ENCODE results near the gene FAR2.
"Not testable (repeated sequence)": the region's sequence is repeated elsewhere in the genome, so short reads cannot be mapped to it uniquely, and the experiment has no call there.

Gene FAR2

DNA sequence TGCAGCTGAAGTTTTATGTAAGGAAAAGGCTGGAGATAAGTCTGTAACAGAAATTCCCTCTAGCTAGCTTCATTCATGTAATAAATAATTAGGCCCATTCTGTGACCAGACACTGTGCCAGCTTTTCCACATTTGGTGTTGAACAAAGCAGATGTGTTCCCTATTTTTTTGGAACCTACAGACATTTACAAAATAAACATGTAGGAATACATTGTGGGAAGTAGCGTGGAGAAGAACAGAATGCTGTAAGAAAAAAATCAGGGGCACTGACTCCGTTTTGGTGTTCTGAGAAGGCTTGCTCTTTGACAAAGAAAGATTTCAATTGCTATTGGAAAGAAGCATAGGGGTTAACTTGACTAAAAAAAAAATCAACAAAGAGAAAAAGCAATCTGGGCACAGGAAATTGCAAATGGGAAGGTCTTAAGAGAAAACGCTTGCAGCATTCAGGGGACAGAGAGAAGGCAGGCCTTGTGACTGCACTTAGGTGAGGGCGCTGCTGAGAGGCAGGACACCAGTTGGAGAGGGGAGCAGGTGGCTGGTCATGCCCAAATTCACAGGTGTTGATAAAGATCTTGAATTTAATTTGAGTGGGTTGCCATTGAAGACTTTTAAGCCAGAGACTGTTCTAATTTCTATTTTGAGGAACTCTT is 4.0 kb downstream of the FAR2 start:
- DNase-seq = no peak

DNA sequence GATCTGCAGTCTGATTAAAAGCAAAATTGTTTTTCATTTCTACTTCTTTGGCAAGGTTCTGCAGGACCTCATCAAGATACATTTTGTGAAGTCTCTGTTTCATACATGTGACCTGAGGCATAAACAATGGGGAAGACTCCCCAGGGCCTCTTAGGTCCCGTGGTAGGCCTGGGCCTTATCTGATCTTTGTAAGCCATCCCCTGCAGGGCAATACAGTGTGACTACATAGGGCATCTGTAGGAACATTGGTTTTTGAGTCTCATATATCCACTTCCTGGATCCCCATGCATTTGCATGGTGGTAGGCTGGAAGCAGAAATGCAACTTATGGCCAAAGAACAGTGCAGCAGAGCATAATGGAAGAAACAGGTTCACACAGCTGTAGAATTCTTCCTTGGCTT is 6.0 kb downstream of the FAR2 start:
- DNase-seq = no peak

GRCh38 chr12:29157486-29157946 is 8.4 kb downstream of the FAR2 start:
- DNase-seq = no peak

GRCh38 chr12:29158115-29158763 is 9.2 kb downstream of the FAR2 start:
- DNase-seq = peak in 2 of 56 donors; percentile 7 to 25

DNA sequence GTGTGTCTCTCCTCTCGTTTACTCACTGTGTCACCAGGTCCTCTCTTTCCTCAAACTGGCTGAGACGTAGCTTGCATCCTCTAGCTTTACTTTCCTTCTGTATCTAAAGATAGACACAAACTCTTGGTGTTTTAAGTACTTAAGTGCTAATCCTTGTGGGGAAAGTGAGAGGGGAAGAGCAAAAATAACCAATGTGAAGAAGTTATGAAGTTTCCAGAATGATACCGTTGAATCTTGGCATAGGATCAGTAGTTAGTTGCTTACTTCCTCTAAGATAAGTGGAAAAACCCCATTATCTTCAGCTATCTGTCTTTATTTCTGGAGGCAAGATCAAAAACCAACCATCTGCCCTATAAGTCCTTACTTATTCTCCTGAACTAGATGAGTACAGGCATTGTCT is 10.6 kb downstream of the FAR2 start:
- no peak for DNase-seq

- DNase-seq = no peak
Observed at GRCh38 chr12:29160230-29160629, 11.2 kb downstream of the FAR2 start.

GRCh38 chr12:29163146-29163545 is 14.1 kb downstream of the FAR2 start:
- no peak for DNase-seq

- no peak for DNase-seq
Observed at GRCh38 chr12:29164477-29165393, 15.7 kb downstream of the FAR2 start.

DNA sequence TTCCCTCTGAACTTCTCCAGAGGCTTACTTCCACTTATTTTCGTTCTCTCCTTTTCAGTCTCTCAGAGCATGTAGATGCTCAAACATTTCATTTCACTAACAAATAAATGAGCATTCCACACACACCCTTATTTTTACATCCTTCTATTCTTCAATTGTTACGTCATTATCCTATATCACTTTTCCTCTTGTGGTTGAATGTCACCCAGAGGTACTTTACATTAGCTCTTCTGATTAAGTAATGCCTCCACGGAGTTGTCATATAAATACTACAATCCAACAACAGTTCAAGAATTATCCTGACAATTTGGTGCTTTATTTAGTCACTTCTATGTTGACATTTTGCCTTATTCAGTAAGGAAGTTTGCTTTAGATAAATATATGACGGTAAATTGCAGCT is 18.4 kb downstream of the FAR2 start:
- no peak for DNase-seq

- DNase-seq = no peak
Observed at GRCh38 chr12:29167988-29168387, 18.9 kb downstream of the FAR2 start.

DNA sequence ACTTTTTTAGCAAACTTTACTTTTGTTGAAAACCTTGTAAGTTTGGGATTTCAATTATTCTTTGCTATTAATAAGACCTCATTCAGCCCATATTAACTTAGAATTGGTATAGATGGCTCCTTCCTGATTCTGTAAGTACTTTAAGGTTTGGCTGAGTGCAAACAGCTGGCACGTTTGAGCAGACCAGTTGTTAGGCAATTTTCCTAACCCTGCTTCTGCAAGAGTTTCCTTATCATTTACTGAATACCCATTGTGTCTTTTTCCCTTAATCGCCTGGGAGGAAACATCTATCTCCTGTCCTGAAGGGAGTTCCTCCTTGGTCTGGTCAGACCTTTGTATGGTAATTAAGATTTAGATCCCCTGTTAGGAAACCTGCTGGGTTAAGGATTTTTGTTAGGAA is 20.9 kb downstream of the FAR2 start:
- not testable (repeated sequence) for DNase-seq

GRCh38 chr12:29170478-29171084 is 21.5 kb downstream of the FAR2 start:
- DNase-seq = not testable (repeated sequence)

DNA sequence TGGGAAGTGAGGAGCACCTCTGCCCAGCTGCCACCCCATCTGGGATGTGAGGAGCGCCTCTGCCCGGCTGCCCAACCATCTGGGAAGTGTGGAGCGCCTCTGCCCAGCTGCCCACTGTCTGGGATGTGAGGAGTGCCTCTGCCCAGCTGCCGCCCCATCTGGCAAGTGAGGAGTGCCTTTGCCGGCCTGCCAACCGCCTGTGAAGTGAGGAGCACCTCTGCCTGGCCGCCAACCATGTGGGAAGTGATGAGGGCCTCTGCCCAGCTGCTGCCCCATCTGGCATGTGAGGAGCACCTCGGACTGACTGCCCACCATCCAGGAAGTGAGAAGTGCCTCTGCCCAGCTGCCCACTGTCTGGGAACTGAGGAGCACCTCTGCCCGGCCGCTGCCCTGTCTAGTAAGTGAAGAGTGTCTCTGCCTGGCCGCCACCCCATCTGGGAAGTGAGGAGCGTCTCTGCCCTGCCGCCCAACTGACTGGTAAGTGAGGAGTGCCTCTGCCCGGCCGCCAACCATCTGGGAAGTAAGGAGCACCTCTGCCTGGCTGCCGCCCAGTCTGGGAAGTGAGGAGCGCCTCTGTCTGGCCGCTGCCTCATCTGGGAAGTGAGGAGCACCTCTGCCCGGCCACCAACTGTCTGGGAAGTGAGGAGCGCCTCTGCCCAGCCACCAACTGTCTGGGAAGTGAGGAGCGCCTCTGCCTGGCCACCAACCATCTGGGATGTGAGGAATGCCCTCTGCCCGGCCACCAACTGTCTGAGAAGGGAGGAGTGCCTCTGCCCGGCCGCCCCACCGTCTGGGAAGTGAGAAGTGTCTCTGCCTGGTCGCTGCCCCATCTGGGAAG is 22.6 kb downstream of the FAR2 start:
- DNase-seq = no peak

- DNase-seq = no peak
Observed at GRCh38 chr12:29176941-29177340, 27.9 kb downstream of the FAR2 start.

GRCh38 chr12:29182247-29182646 is 33.2 kb downstream of the FAR2 start:
- not testable (repeated sequence) for DNase-seq

DNA sequence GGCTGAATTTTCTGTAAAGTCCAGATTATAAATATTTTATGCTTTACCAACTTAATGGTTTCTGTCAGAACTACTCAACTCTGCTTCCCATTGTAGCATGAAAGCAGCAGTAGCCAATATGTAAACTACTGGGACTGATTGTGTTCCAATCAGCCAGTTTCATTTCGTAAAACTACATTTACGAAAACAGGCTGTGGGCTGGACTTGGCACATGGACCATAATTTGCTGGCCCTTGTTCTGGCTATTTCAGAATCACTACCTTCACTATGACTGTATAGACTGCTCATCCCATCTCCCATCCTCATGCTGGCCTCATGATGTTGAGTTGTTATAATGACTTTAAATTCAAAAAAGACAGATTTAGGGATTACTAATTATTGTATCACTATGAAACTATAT is 38.7 kb downstream of the FAR2 start:
- no peak for DNase-seq

- no peak for DNase-seq
Observed at GRCh38 chr12:29191267-29191850, 42.3 kb downstream of the FAR2 start.

GRCh38 chr12:29198901-29199300 is 49.8 kb downstream of the FAR2 start:
- DNase-seq = no peak

DNA sequence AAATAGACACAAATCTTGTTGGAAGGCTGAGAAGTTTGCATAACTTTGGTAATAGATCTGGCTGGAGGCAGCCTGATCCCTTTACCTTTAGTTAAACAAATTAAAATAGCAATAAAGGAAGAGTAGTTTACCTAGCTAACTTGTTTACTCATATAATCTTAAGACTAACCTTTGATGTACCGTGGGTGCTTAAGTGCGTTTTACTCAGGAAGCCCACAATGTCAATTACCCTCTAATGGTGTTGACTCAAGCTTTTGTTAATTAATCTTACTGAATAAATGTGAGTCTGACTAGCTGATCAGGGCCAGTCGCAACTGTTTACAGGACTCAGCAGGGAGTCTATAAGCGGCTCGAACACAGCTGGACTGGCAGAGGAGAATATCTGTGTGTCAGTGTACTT is 51.5 kb downstream of the FAR2 start:
- no peak for DNase-seq

- DNase-seq = no peak
Observed at GRCh38 chr12:29201296-29201695, 52.2 kb downstream of the FAR2 start.

Measured in nucleus accumbens (tissue), 56 donors.